T-helper 17 cell (primary cell): ENCODE measurements around the gene PPP2R5D. TPM values are rescaled to one million over a fixed set of nuclear protein-coding genes. Genes with fewer than 3 reads are reported as not detected.

Experiments
- total RNA-seq, 4 donors: library from RNA in 2 of 4; stranded (reverse) in 2 of 4; gene quantifications; one replicate each; pipeline ENCODE4 v1.2.3 and lab custom pipeline; 2022 to 2026

PPP2R5D gene
- total RNA-seq, 2 donors from 2014 or later: 27.5 to 28.4 TPM

Other genes with a start within 250 kb of the PPP2R5D start
- 10 to 100 TPM; 71.5 to 73.2 TPM for gene TBCC, start 238.5 kb upstream of the PPP2R5D start, total RNA-seq
- gene BICRAL, start 202.5 kb upstream of the PPP2R5D start, total RNA-seq: 10 to 100 TPM; 31.9 to 34.1 TPM
- gene RPL7L1, start 105.0 kb upstream of the PPP2R5D start, total RNA-seq: 10 to 100 TPM; 61.7 to 73.9 TPM
- 10 to 100 TPM in 1 of 2 donors, 1 to 10 TPM in 1; 1.8 to 35.0 TPM for gene PTCRA, start 68.5 kb upstream of the PPP2R5D start, total RNA-seq
- gene CNPY3, start 55.1 kb upstream of the PPP2R5D start, total RNA-seq: 10 to 100 TPM; 45.7 to 51.9 TPM
- 1 to 10 TPM in 1 of 2 donors, under 1 TPM in 1; 0.97 to 1.5 TPM for gene GNMT, start 23.8 kb upstream of the PPP2R5D start, total RNA-seq
- 10 to 100 TPM; 10.2 to 15.5 TPM for gene PEX6, start 5.4 kb upstream of the PPP2R5D start, total RNA-seq
- 10 to 100 TPM; 23.7 to 26.3 TPM for gene MEA1, start 29.4 kb downstream of the PPP2R5D start, total RNA-seq
- 10 to 100 TPM; 31.1 TPM for gene KLHDC3, start 29.7 kb downstream of the PPP2R5D start, total RNA-seq
- 10 to 100 TPM; 25.2 to 29.0 TPM for gene RRP36, start 37.1 kb downstream of the PPP2R5D start, total RNA-seq
- gene CUL7, start 69.3 kb downstream of the PPP2R5D start, total RNA-seq: 10 to 100 TPM in 1 of 2 donors, 1 to 10 TPM in 1; 8.2 to 11.2 TPM
- 10 to 100 TPM; 32.3 to 37.5 TPM for gene MRPL2, start 74.9 kb downstream of the PPP2R5D start, total RNA-seq
- 10 to 100 TPM; 25.7 to 41.9 TPM for gene KLC4, start 75.1 kb downstream of the PPP2R5D start, total RNA-seq
- 1 to 10 TPM in 1 of 2 donors, under 1 TPM in 1; 0.62 to 1.6 TPM for gene PTK7, start 91.7 kb downstream of the PPP2R5D start, total RNA-seq
- 10 to 100 TPM; 26.3 to 27.9 TPM for gene SRF, start 186.7 kb downstream of the PPP2R5D start, total RNA-seq
- gene CUL9, start 197.6 kb downstream of the PPP2R5D start, total RNA-seq: 10 to 100 TPM; 73.9 to 78.0 TPM
- 10 to 100 TPM; 32.3 to 35.0 TPM for gene DNPH1, start 244.9 kb downstream of the PPP2R5D start, total RNA-seq